ENCODE results near the gene SUSD5. TPM values are rescaled to one million over a fixed set of nuclear protein-coding genes. Genes with fewer than 3 reads are reported as not detected.

SUSD5 gene
- total RNA-seq, 1 donor from 2014 or later: 0.80 TPM

GRCh38 chr3:33159234-33159633 lies 59.4 kb downstream of the SUSD5 start:
- H3K4me1 ChIP-seq: peaks cover 25% of the 10 kb centered on the region
- TF ChIP-seq CTCF (IDR thresholded peaks at IDR 0.05; ENCODE audit: borderline replicate concordance): no peak
- DNase-seq: no peak
- no peak overlapping the region for H3K27ac ChIP-seq (replicated peaks)
- peaks cover 9% of the 10 kb centered on the region for H3K9me3 ChIP-seq (replicated peaks)
- no peak overlapping the region for H3K4me3 ChIP-seq
- no peaks in the 10 kb centered on the region for H3K36me3 ChIP-seq
- intact Hi-C loops (cut with micrococcal nuclease): no loop called here
- no peaks in the 10 kb centered on the region for H3K27me3 ChIP-seq (ENCODE audit: low read depth)

DNA sequence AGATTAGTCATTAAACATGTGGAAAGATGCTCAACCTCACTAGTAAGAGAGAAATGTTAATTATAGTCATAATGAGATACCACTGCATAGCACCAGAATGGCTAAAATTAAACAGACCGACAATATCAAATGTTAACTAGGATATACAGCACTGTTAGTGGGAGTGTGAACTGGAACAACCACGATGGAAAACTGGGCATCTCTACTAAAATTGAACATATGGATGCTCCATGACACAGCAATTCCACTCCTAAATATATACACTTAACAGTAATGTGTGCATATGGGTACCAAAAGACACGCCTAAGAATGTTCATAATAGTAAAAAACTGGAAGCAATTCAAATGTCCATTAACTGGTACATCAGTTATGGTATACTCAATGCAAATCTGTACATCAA lies 63.3 kb downstream of the SUSD5 start:
- Histone ChIP-seq H3K4me1 (peaks cover 20% of the 10 kb centered on the region), H3K36me3 (no peaks in the 10 kb centered on the region), H3K4me3 (no peak overlapping the region), H3K27me3 (ENCODE audit: low read depth) (no peaks in the 10 kb centered on the region), H3K27ac (replicated peaks) (no peak overlapping the region), H3K9me3 (replicated peaks) (no peaks in the 10 kb centered on the region)
- TF ChIP-seq CTCF (IDR thresholded peaks at IDR 0.05; ENCODE audit: borderline replicate concordance): no peak
- no peak for DNase-seq
- intact Hi-C loops (cut with micrococcal nuclease): no loop called here

- H3K27me3 ChIP-seq (ENCODE audit: low read depth): no peaks in the 10 kb centered on the region
- H3K27ac ChIP-seq (replicated peaks): no peak overlapping the region
- TF ChIP-seq CTCF (IDR thresholded peaks at IDR 0.05; ENCODE audit: borderline replicate concordance): no peak
- intact Hi-C loops (cut with micrococcal nuclease): no loop called here
- DNase-seq: no peak
- no peaks in the 10 kb centered on the region for H3K9me3 ChIP-seq (replicated peaks)
- no peak overlapping the region for H3K4me3 ChIP-seq
- no peaks in the 10 kb centered on the region for H3K36me3 ChIP-seq
- H3K4me1 ChIP-seq: peaks cover 20% of the 10 kb centered on the region
These were observed 64.8 kb downstream of the SUSD5 start for GRCh38 chr3:33153782-33154181.

GRCh38 chr3:33152363-33153360 lies 65.9 kb downstream of the SUSD5 start:
- Histone ChIP-seq H3K27ac (replicated peaks) (no peak overlapping the region), H3K9me3 (replicated peaks) (no peaks in the 10 kb centered on the region), H3K4me3 (no peak overlapping the region), H3K4me1 (peaks cover 20% of the 10 kb centered on the region), H3K27me3 (ENCODE audit: low read depth) (no peaks in the 10 kb centered on the region), H3K36me3 (no peaks in the 10 kb centered on the region)
- DNase-seq: no peak
- intact Hi-C loops (cut with micrococcal nuclease): no loop called here
- no peak for TF ChIP-seq CTCF (IDR thresholded peaks at IDR 0.05; ENCODE audit: borderline replicate concordance)

DNA sequence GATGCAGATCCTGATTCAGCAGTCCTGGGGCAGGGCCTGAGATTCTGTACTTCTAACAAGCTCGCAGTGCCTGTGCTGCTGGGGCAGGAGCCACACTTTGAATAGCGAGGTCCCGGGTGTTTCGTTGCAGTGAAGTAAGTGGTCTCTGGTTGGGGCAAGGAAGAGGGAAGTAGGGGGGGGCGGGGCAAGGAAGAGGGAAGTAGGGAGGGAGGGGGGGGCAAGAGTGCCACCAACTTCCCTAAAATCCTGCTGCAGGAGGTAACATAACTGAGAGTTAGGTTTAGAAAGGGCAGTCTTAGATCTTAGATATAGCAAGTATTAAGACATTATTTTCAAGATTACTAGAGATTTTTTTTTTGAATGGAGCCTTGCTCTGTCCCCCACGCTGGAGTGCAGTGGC lies 69.3 kb downstream of the SUSD5 start:
- intact Hi-C loops (cut with micrococcal nuclease): no loop called here
- Histone ChIP-seq H3K27me3 (ENCODE audit: low read depth) (no peaks in the 10 kb centered on the region), H3K4me3 (no peak overlapping the region), H3K27ac (replicated peaks) (no peak overlapping the region), H3K9me3 (replicated peaks) (no peaks in the 10 kb centered on the region), H3K36me3 (peaks cover 9% of the 10 kb centered on the region), H3K4me1 (peaks cover 10% of the 10 kb centered on the region)
- TF ChIP-seq CTCF (IDR thresholded peaks at IDR 0.05; ENCODE audit: borderline replicate concordance): no peak
- no peak for DNase-seq

All from left ventricle myocardium inferior (tissue), 1 donor.